ENCODE measurements around the gene RIMBP3C. TPM values are rescaled to one million over a fixed set of nuclear protein-coding genes. Genes with fewer than 3 reads are reported as not detected.
"Not testable (repeated sequence)": the region's sequence is repeated elsewhere in the genome, so short reads cannot be mapped to it uniquely, and the experiment has no call there.

RIMBP3C gene
- total RNA-seq (2021) = 1.8 and 1.9 TPM in 2 replicates
- percentile 12 among the genes with signal in this experiment for Bru-seq, nascent RNA
- percentile 11 among the genes with signal in this experiment for BruChase-seq, experiment 1, labeled RNA remaining after a 2-hour chase
- percentile 18 among the genes with signal in this experiment for BruChase-seq, experiment 2, labeled RNA remaining after a 6-hour chase
- long read RNA-seq, full-length matches to known transcripts = 1 of 1 reads
- long read RNA-seq, partial matches to known transcripts = 0 of 1 reads
- long read RNA-seq, other reads (novel, unspliced or antisense) = 0 of 1 reads

- POLR2A ChIA-PET (ENCODE audit: low non-redundant PET); intact Hi-C loops (cut with micrococcal nuclease; ENCODE audit: unreplicated experiment); H3K4me1 ChIP-seq (ENCODE audit: insufficient read depth, low read length, poor library complexity, severe bottlenecking); CTCF ChIA-PET; H3K4me3 ChIP-seq (ENCODE audit: low read depth, low read length, poor library complexity, severe bottlenecking); H3K36me3 ChIP-seq (ENCODE audit: insufficient read depth, low read length, poor library complexity, severe bottlenecking); H3K27ac ChIP-seq (ENCODE audit: low read depth, low read length, poor library complexity, severe bottlenecking); BruUV-seq (replicated peaks); H3K9me3 ChIP-seq (ENCODE audit: low read depth, low read length, poor library complexity, severe bottlenecking); DNase-seq (ENCODE audit: low spot score); H3K27me3 ChIP-seq (replicated peaks; ENCODE audit: insufficient read depth, low read depth, low read length, poor library complexity): not testable (repeated sequence)
Measured at GRCh38 chr22:21551361-21551760, at the start of gene RIMBP3C. Gene RIMBP3C (minus strand): TSS chr22:21551461. CDS start chr22:21550976, 485 bp downstream.

GRCh38 chr22:21599053-21599893 lies 48.0 kb upstream of the RIMBP3C start:
- no peak overlapping the region for H3K4me3 ChIP-seq (ENCODE audit: low read depth, low read length, poor library complexity, severe bottlenecking)
- TF ChIP-seq CTCF (conservative IDR thresholded peaks at IDR 0.05; ENCODE audit: low read depth, low read length) (no peak), EZH2 (IDR thresholded peaks at IDR 0.05; ENCODE audit: borderline replicate concordance, low read depth, low read length, poor library complexity, severe bottlenecking) (no peak)
- no peaks in the 10 kb centered on the region for H3K27me3 ChIP-seq (replicated peaks; ENCODE audit: insufficient read depth, low read depth, low read length, poor library complexity)
- H3K4me1 ChIP-seq (ENCODE audit: insufficient read depth, low read length, poor library complexity, severe bottlenecking) = no peaks in the 10 kb centered on the region
- intact Hi-C loops (cut with micrococcal nuclease; ENCODE audit: unreplicated experiment) = no loop called here
- POLR2A ChIA-PET (ENCODE audit: low non-redundant PET) = no interaction called here
- no peak for DNase-seq (ENCODE audit: low spot score)
- BruUV-seq (replicated peaks) = no TSS peak
- CTCF ChIA-PET = no interaction called here
- H3K9me3 ChIP-seq (ENCODE audit: low read depth, low read length, poor library complexity, severe bottlenecking) = no peaks in the 10 kb centered on the region
- peaks cover 40% of the 10 kb centered on the region for H3K36me3 ChIP-seq (ENCODE audit: insufficient read depth, low read length, poor library complexity, severe bottlenecking)
- H3K27ac ChIP-seq (ENCODE audit: low read depth, low read length, poor library complexity, severe bottlenecking) = peak overlapping the region; percentile 19

GRCh38 chr22:21598302-21598701 lies 47.0 kb upstream of the RIMBP3C start:
- no peak for TF ChIP-seq EZH2 (IDR thresholded peaks at IDR 0.05; ENCODE audit: borderline replicate concordance, low read depth, low read length, poor library complexity, severe bottlenecking)
- no peak for TF ChIP-seq CTCF (conservative IDR thresholded peaks at IDR 0.05; ENCODE audit: low read depth, low read length)
- intact Hi-C loops (cut with micrococcal nuclease; ENCODE audit: unreplicated experiment) = no loop called here
- CTCF ChIA-PET = no interaction called here

GRCh38 chr22:21596356-21597135 lies 45.3 kb upstream of the RIMBP3C start:
- H3K4me3 ChIP-seq (ENCODE audit: low read depth, low read length, poor library complexity, severe bottlenecking); H3K9me3 ChIP-seq (ENCODE audit: low read depth, low read length, poor library complexity, severe bottlenecking); H3K4me1 ChIP-seq (ENCODE audit: insufficient read depth, low read length, poor library complexity, severe bottlenecking); H3K27me3 ChIP-seq (replicated peaks; ENCODE audit: insufficient read depth, low read depth, low read length, poor library complexity); CTCF ChIA-PET; POLR2A ChIA-PET (ENCODE audit: low non-redundant PET); H3K27ac ChIP-seq (ENCODE audit: low read depth, low read length, poor library complexity, severe bottlenecking); BruUV-seq (replicated peaks); DNase-seq (ENCODE audit: low spot score); intact Hi-C loops (cut with micrococcal nuclease; ENCODE audit: unreplicated experiment): not testable (repeated sequence)
- H3K36me3 ChIP-seq (ENCODE audit: insufficient read depth, low read length, poor library complexity, severe bottlenecking) = peaks cover 62% of the 10 kb centered on the region

More at GRCh38 chr22:21598302-21598701, 47.0 kb upstream of the RIMBP3C start:
- no TSS peak for BruUV-seq (replicated peaks)
- no peaks in the 10 kb centered on the region for H3K27me3 ChIP-seq (replicated peaks; ENCODE audit: insufficient read depth, low read depth, low read length, poor library complexity)
- H3K4me3 ChIP-seq (ENCODE audit: low read depth, low read length, poor library complexity, severe bottlenecking) = no peak overlapping the region
- POLR2A ChIA-PET (ENCODE audit: low non-redundant PET) = interaction anchor here (0.6 kb wide), 1 partner anchor 11 kb away, joined by 4 read pairs; no protein-coding TSS in a partner anchor
- no peaks in the 10 kb centered on the region for H3K9me3 ChIP-seq (ENCODE audit: low read depth, low read length, poor library complexity, severe bottlenecking)
- peaks cover 50% of the 10 kb centered on the region for H3K36me3 ChIP-seq (ENCODE audit: insufficient read depth, low read length, poor library complexity, severe bottlenecking)
- no peaks in the 10 kb centered on the region for H3K4me1 ChIP-seq (ENCODE audit: insufficient read depth, low read length, poor library complexity, severe bottlenecking)
- DNase-seq (ENCODE audit: low spot score) = no peak
- H3K27ac ChIP-seq (ENCODE audit: low read depth, low read length, poor library complexity, severe bottlenecking) = no peak overlapping the region
